WTC11 (cell line): ENCODE measurements around the gene DNAJB9. TPM values are rescaled to one million over a fixed set of nuclear protein-coding genes. Genes with fewer than 3 reads are reported as not detected.

Source experiments
- ATAC-seq: fragments of 200-7000 bp; cut with Tn5 transposase; 2 replicates; pipeline ENCODE4 v1.10.0; 2021; ENCODE audit warnings: mild to moderate bottlenecking, moderate library complexity
- CTCF ChIA-PET: fragments of 300-600 bp; sonication (Branson Sonifier 250); formaldehyde crosslinking; loops from one replicate; lab custom pipeline; 2021; ENCODE audit warnings: antibody characterized with exemption; lab: Charles Lee
- POLR2A ChIA-PET: fragments of 350-600 bp; sonication (Branson Sonifier 250); formaldehyde crosslinking; loops from one replicate; lab custom pipeline; 2021; ENCODE audit warnings: antibody characterized with exemption; lab: Charles Lee
- DNase-seq: peaks from one replicate; pipeline ENCODE4 v3.0.0; 2021; ENCODE audit warnings: low spot score
- H3K27ac Mint-ChIP-seq: 2 replicates; pipeline ENCODE4 v1.8.0; 2021; ENCODE audit warnings: mixed read lengths
- H3K27me3 Mint-ChIP-seq: 2 replicates; pipeline ENCODE4 v1.8.0; 2021; ENCODE audit warnings: low read depth, mild to moderate bottlenecking, moderate library complexity, mixed read lengths
- H3K36me3 Mint-ChIP-seq: 2 replicates; pipeline ENCODE4 v1.8.0; 2021; ENCODE audit warnings: mixed read lengths
- H3K4me1 Mint-ChIP-seq: 2 replicates; pipeline ENCODE4 v1.8.0; 2022; ENCODE audit warnings: mixed read lengths
- H3K4me3 Mint-ChIP-seq: 2 replicates; pipeline ENCODE4 v1.8.0; 2021; ENCODE audit warnings: mild to moderate bottlenecking, moderate library complexity, mixed read lengths
- H3K9me3 Mint-ChIP-seq: 2 replicates; pipeline ENCODE4 v1.8.0; 2021; ENCODE audit warnings: mixed read lengths
- ESRRA ChIP-seq: sonication (generic); formaldehyde crosslinking; IDR thresholded peaks from 2 replicates; pipeline ENCODE4 v1.8.1; 2022; ENCODE audit warnings: mild to moderate bottlenecking, missing genetic modification reagents, borderline replicate concordance
- NR1H2 ChIP-seq: sonication (generic); formaldehyde crosslinking; IDR thresholded peaks from 2 replicates; pipeline ENCODE4 v1.9.0; 2021; ENCODE audit warnings: mild to moderate bottlenecking, moderate library complexity, missing genetic modification reagents
- SP1 ChIP-seq: sonication (generic); formaldehyde crosslinking; conservative IDR thresholded peaks from 2 replicates; pipeline ENCODE4 v1.8.1; 2022; ENCODE audit warnings: missing genetic modification reagents
- TCF7 ChIP-seq: sonication (generic); formaldehyde crosslinking; IDR thresholded peaks from 2 replicates; pipeline ENCODE4 v1.8.0; 2022; ENCODE audit warnings: mild to moderate bottlenecking, low read depth, missing genetic modification reagents, moderate library complexity
- TEAD4 ChIP-seq: sonication (generic); formaldehyde crosslinking; IDR thresholded peaks from 2 replicates; pipeline ENCODE4 v1.8.0; 2022; ENCODE audit warnings: mild to moderate bottlenecking, missing genetic modification reagents
- ZNF138 ChIP-seq: sonication (generic); formaldehyde crosslinking; conservative IDR thresholded peaks from 2 replicates; pipeline ENCODE4 v1.8.1; 2022; ENCODE audit warnings: mild to moderate bottlenecking, moderate library complexity, missing genetic modification reagents
- ZNF396 ChIP-seq: fragments of 250-450 bp; sonication (Bioruptor Pico); IDR thresholded peaks from 2 replicates; pipeline ENCODE4 v1.8.0; 2021; ENCODE audit warnings: mild to moderate bottlenecking, moderate library complexity, borderline replicate concordance
- ZNF425 ChIP-seq: fragments of 250-450 bp; sonication (Bioruptor Pico); conservative IDR thresholded peaks from 2 replicates; pipeline ENCODE4 v1.9.0; 2021; ENCODE audit warnings: mild to moderate bottlenecking
- total RNA-seq: library from RNA; stranded (reverse); gene quantifications from 3 replicates; pipeline ENCODE4 v1.2.3, GENCODE V29; 2021
- TF ChIP-seq, protein P1 (sequence below): sonication (generic); formaldehyde crosslinking; IDR thresholded peaks from 2 replicates; pipeline ENCODE4 v1.8.1; 2023; ENCODE audit warnings: mild to moderate bottlenecking, missing genetic modification reagents, borderline replicate concordance
- TF ChIP-seq, protein P2 (sequence below): sonication (generic); formaldehyde crosslinking; IDR thresholded peaks from 2 replicates; pipeline ENCODE4 v1.8.0; 2023; ENCODE audit warnings: missing genetic modification reagents
- TF ChIP-seq, protein P3 (sequence below): fragments of 250-450 bp; sonication (Bioruptor Pico); IDR thresholded peaks from 2 replicates; pipeline ENCODE4 v1.8.0; 2021; ENCODE audit warnings: mild to moderate bottlenecking

DNAJB9 gene
- total RNA-seq, 1 experiment from 2014 or later: 6.6 TPM

GRCh38 chr7:108529341-108529740 lies 40.3 kb upstream of the DNAJB9 start (continued):
- TF ChIP-seq, protein P1, sequence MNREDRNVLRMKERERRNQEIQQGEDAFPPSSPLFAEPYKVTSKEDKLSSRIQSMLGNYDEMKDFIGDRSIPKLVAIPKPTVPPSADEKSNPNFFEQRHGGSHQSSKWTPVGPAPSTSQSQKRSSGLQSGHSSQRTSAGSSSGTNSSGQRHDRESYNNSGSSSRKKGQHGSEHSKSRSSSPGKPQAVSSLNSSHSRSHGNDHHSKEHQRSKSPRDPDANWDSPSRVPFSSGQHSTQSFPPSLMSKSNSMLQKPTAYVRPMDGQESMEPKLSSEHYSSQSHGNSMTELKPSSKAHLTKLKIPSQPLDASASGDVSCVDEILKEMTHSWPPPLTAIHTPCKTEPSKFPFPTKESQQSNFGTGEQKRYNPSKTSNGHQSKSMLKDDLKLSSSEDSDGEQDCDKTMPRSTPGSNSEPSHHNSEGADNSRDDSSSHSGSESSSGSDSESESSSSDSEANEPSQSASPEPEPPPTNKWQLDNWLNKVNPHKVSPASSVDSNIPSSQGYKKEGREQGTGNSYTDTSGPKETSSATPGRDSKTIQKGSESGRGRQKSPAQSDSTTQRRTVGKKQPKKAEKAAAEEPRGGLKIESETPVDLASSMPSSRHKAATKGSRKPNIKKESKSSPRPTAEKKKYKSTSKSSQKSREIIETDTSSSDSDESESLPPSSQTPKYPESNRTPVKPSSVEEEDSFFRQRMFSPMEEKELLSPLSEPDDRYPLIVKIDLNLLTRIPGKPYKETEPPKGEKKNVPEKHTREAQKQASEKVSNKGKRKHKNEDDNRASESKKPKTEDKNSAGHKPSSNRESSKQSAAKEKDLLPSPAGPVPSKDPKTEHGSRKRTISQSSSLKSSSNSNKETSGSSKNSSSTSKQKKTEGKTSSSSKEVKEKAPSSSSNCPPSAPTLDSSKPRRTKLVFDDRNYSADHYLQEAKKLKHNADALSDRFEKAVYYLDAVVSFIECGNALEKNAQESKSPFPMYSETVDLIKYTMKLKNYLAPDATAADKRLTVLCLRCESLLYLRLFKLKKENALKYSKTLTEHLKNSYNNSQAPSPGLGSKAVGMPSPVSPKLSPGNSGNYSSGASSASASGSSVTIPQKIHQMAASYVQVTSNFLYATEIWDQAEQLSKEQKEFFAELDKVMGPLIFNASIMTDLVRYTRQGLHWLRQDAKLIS (CRISPR knock-in tag): no peak
- TF ChIP-seq ESRRA (CRISPR knock-in tag) (no peak), ZNF138 (CRISPR knock-in tag) (no peak)

DNA sequence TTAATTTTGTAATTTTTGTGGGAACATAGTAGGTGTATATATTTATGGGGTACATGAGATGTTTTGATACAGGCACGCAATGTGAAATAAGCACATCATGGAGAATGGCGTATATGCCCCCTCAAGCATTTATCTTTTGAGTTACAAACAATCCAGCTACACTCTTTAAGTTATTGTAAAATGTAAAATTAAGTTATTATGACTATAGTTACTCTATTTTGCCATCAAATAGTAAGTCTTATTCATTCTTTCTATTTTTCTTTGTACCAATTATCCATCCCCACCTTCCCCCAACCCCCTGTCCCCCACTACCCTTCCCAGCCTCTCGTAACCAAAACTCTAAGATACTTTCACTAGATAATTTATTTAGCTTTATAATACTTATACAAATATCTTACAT lies 36.0 kb upstream of the DNAJB9 start:
- no peak for ATAC-seq

DNA sequence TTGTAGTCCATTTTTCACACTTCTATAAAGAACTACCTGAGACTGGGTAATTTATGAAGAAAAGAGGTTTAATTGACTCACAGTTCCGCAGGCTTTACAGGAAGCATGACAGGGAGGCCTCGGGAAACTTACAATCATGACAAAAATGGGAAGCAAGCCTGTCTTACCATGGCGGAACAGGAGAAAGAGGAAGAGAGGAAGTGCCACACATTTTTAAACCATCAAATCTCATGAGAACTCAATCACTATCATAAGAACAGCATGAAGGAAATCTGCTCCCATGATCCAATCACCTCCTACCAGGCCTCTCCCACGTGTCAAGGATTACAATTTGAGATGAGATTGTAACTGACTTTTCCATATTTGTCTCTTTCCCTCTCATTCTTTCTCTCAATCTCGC lies 34.4 kb upstream of the DNAJB9 start:
- CTCF ChIA-PET: no interaction called here
- Mint-ChIP-seq H3K36me3 (peaks cover 6% of the 10 kb centered on the region; the same call in 1 of the 2 replicates), H3K9me3 (peaks cover 11% of the 10 kb centered on the region)

More for the DNA sequence above, 36.0 kb upstream of the DNAJB9 start:
- H3K9me3 Mint-ChIP-seq: no peaks in the 10 kb centered on the region; the same call in 1 of the 2 replicates
- no peaks in the 10 kb centered on the region for H3K4me1 Mint-ChIP-seq
- H3K27me3 Mint-ChIP-seq: no peaks in the 10 kb centered on the region; the same call in 1 of the 2 replicates
- CTCF ChIA-PET: no interaction called here
- no peaks in the 10 kb centered on the region for H3K36me3 Mint-ChIP-seq
- no peak for DNase-seq
- TF ChIP-seq TEAD4 (CRISPR knock-in tag): no peak
- no peak for TF ChIP-seq SP1
- H3K4me3 Mint-ChIP-seq: no peak overlapping the region
- POLR2A ChIA-PET: no interaction called here
- no peak overlapping the region for H3K27ac Mint-ChIP-seq

More for the DNA sequence above, 34.4 kb upstream of the DNAJB9 start:
- Mint-ChIP-seq H3K4me1 (no peaks in the 10 kb centered on the region), H3K4me3 (no peak overlapping the region), H3K27ac (no peak overlapping the region), H3K27me3 (no peaks in the 10 kb centered on the region; the same call in 1 of the 2 replicates)
- no peak for TF ChIP-seq NR1H2 (CRISPR knock-in tag)
- no peak for TF ChIP-seq TCF7 (CRISPR knock-in tag)
- TF ChIP-seq ZNF425 (CRISPR knock-in tag): no peak
- TF ChIP-seq ZNF396: no peak
- TF ChIP-seq, protein P1 (CRISPR knock-in tag): no peak
- TF ChIP-seq, protein P2, sequence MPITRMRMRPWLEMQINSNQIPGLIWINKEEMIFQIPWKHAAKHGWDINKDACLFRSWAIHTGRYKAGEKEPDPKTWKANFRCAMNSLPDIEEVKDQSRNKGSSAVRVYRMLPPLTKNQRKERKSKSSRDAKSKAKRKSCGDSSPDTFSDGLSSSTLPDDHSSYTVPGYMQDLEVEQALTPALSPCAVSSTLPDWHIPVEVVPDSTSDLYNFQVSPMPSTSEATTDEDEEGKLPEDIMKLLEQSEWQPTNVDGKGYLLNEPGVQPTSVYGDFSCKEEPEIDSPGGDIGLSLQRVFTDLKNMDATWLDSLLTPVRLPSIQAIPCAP (CRISPR knock-in tag): no peak
- TF ChIP-seq, protein P3, sequence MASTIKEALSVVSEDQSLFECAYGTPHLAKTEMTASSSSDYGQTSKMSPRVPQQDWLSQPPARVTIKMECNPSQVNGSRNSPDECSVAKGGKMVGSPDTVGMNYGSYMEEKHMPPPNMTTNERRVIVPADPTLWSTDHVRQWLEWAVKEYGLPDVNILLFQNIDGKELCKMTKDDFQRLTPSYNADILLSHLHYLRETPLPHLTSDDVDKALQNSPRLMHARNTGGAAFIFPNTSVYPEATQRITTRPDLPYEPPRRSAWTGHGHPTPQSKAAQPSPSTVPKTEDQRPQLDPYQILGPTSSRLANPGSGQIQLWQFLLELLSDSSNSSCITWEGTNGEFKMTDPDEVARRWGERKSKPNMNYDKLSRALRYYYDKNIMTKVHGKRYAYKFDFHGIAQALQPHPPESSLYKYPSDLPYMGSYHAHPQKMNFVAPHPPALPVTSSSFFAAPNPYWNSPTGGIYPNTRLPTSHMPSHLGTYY (CRISPR knock-in tag): no peak
- ATAC-seq: no peak
- POLR2A ChIA-PET: no interaction called here
- DNase-seq: no peak
